ENCODE results near the gene TMX2.

TMX2 gene

DNA sequence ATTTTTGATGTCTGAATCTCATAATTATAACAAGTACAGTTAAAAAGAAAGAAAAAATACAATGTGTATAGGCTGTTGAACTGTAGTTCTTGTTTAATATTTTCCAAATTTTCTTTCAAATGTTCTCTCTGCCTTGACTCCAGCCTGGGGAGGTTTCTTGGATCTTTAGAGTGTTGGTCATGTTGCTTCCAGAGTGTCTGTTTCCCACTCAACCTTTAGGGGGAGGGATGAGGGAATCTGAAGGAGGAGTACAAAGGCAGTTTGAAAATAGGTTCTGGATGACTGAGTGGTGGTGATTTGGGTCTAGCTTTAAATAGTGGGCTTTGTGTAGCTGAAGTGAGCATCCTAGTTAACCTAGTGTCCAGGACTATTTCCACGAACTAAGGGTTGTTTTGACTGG lies 51.2 kb downstream of the TMX2 start:
- in situ Hi-C loops (cut with MboI; ENCODE audit: low sequenced_read_pairs) = no loop called here

DNA sequence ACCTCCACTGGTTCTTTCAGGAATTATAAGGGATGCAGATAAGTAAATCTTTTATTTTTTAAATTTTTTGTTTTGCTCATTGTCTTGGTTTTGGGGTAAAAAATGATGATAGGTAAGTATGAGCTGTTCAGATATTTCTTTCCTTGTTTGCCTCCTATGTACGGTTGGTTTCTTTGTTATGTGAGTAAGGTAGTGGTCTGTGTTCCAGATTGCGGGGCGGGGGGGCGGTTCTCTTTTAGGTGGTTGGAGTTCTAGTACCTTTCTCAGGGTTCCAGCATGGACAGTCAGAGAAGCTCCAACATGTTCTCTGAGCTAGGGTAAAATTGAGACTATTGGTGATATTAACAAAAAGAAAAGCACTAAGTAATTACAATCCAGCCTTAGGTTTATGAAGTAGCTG lies 51.6 kb downstream of the TMX2 start:
- in situ Hi-C loops (cut with MboI; ENCODE audit: low sequenced_read_pairs) = no loop called here

GRCh38 chr11:57764566-57764965 lies 52.2 kb downstream of the TMX2 start:
- in situ Hi-C loops (cut with MboI; ENCODE audit: low sequenced_read_pairs) = no loop called here

DNA sequence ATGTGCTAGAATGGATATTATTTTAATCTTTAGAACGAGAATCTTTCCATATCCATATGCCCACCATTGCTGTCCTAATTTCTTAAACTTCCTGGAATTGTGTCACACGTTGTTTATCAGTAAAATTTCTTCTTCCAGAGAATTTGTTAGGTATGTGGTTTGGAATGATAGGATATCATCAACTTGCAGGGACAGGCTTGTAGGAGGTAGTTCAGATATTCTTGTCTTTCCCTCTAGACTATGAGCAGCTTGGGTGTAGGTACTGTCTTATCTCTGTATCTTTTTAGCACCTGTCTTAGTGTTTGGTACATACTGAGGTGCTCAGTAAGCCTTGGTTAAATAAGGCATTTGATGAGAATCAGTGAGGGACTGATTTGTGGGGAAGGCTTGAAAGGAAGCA lies 52.6 kb downstream of the TMX2 start:
- in situ Hi-C loops (cut with MboI; ENCODE audit: low sequenced_read_pairs) = no loop called here

- in situ Hi-C loops (cut with MboI; ENCODE audit: low sequenced_read_pairs) = no loop called here
These were observed 58.4 kb downstream of the TMX2 start for GRCh38 chr11:57770793-57771192.

GRCh38 chr11:57771365-57771764 lies 59.0 kb downstream of the TMX2 start:
- in situ Hi-C loops (cut with MboI; ENCODE audit: low sequenced_read_pairs) = no loop called here

GRCh38 chr11:57772562-57772961 lies 60.2 kb downstream of the TMX2 start:
- in situ Hi-C loops (cut with MboI; ENCODE audit: low sequenced_read_pairs) = no loop called here

DNA sequence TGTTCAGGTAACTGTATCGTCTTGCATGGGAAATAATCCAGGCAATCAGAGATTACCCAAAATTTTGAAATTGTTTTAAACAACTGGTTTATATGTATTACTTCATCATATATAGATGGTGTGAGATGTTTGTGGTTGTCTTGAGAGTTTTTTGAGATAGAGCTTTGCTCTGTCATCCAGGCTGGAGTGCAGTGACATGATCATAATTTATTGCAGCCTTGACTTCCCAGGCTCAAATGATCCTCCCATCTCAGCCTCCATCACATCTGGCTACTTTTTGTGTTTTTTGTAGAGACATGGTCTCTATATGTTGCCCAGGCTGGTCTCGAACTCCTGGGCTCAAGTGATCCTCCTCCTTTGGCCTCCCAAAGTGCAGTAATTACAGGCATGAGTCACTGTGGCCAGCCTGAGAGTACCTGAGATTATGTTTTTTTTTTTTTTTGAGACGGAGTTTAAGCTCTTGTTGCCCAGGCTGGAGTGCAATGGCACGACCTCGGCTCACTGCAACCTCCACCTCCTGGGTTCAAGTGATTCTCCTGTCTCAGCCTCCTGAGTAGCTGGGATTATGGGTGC lies 60.7 kb downstream of the TMX2 start:
- in situ Hi-C loops (cut with MboI; ENCODE audit: low sequenced_read_pairs) = no loop called here

DNA sequence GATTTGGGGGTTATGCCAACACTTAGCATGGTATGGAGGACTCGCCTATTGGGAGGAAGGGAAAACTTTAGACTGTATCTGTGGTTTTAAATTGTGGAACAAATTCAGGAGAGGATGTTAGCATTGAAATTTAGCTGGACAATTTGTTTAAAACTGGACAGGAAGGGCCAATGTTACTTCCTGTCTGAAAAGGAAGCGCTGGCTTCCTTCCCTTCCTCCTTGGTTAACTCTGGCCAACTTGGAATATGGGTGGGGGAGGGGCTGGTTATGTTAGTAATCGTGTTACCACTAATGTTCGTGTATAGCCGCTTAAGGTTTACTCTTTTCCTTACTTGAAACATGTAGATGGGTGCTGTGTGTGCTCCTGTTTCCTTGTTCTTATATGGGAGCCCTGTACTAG lies 63.1 kb downstream of the TMX2 start:
- in situ Hi-C loops (cut with MboI; ENCODE audit: low sequenced_read_pairs) = loop anchor here (25.0 kb wide), 2 partner anchors 213 to 313 kb away; partner anchors contain the start of genes RTN4RL2 and UBE2L6

- in situ Hi-C loops (cut with MboI; ENCODE audit: low sequenced_read_pairs) = loop anchor here (25.0 kb wide), 2 partner anchors 214 to 314 kb away; partner anchors contain the start of genes RTN4RL2 and UBE2L6
These were observed 63.7 kb downstream of the TMX2 start for GRCh38 chr11:57776031-57776521.

GRCh38 chr11:57776577-57777210 lies 64.3 kb downstream of the TMX2 start:
- in situ Hi-C loops (cut with MboI; ENCODE audit: low sequenced_read_pairs) = loop anchor here (25.0 kb wide), 2 partner anchors 214 to 314 kb away; partner anchors contain the start of genes RTN4RL2 and UBE2L6

GRCh38 chr11:57777969-57778317 lies 65.5 kb downstream of the TMX2 start:
- in situ Hi-C loops (cut with MboI; ENCODE audit: low sequenced_read_pairs) = loop anchor here (25.0 kb wide), 2 partner anchors 216 to 316 kb away; partner anchors contain the start of genes RTN4RL2 and UBE2L6

GRCh38 chr11:57778318-57779037 lies 66.1 kb downstream of the TMX2 start:
- in situ Hi-C loops (cut with MboI; ENCODE audit: low sequenced_read_pairs) = loop anchor here (25.0 kb wide), 2 partner anchors 216 to 316 kb away; partner anchors contain the start of genes RTN4RL2 and UBE2L6

DNA sequence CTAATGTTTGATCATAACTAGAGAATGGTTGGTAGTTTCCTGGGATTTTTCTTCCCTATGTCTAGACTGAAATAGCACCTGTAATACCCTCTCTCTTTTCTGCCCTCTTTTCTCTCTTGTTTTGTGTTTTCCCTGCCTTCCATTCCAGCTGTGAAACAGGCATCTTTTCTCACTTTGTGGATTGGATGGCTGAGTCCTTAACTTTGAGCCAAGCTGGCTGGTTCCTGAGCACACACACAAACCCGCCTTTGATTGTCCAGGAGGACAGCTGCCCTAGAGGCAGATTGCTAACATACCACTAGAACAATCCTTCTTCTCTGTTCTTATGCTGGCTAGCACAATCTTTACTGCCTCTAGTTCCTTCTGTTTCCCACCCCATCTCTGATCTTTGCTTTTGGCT lies 66.9 kb downstream of the TMX2 start:
- in situ Hi-C loops (cut with MboI; ENCODE audit: low sequenced_read_pairs) = loop anchor here (25.0 kb wide), 2 partner anchors 217 to 317 kb away; partner anchors contain the start of genes RTN4RL2 and UBE2L6

- in situ Hi-C loops (cut with MboI; ENCODE audit: low sequenced_read_pairs) = loop anchor here (25.0 kb wide), 2 partner anchors 219 to 319 kb away; partner anchors contain the start of genes RTN4RL2 and UBE2L6
These were observed 69.1 kb downstream of the TMX2 start for GRCh38 chr11:57781529-57781943.

DNA sequence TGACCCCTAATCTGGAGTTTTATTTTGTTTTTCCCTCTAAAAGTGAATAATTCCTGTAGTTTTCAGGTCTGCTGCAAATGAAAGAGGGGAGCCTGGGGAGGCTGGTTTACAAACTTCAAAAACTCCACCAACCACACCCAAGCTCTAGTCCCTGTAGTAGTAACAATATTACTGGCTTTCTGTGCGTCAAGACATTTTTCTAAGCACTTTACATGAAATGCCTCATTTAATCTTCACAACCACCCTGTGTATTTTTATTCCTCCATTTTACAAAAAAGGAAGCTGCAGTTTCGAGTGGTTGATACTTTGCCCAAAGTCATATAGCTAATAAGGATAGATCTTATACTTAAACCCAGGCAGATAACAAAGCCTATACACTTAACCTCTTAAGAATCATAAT lies 72.7 kb downstream of the TMX2 start:
- in situ Hi-C loops (cut with MboI; ENCODE audit: low sequenced_read_pairs) = loop anchor here (25.0 kb wide), 2 partner anchors 223 to 323 kb away; partner anchors contain the start of genes RTN4RL2 and UBE2L6

GRCh38 chr11:57786436-57786835 lies 74.0 kb downstream of the TMX2 start:
- in situ Hi-C loops (cut with MboI; ENCODE audit: low sequenced_read_pairs) = loop anchor here (25.0 kb wide), 2 partner anchors 224 to 324 kb away; partner anchors contain the start of genes RTN4RL2 and UBE2L6

GRCh38 chr11:57787006-57787604 lies 74.7 kb downstream of the TMX2 start:
- in situ Hi-C loops (cut with MboI; ENCODE audit: low sequenced_read_pairs) = loop anchor here (25.0 kb wide), 2 partner anchors 225 to 325 kb away; partner anchors contain the start of genes RTN4RL2 and UBE2L6

DNA sequence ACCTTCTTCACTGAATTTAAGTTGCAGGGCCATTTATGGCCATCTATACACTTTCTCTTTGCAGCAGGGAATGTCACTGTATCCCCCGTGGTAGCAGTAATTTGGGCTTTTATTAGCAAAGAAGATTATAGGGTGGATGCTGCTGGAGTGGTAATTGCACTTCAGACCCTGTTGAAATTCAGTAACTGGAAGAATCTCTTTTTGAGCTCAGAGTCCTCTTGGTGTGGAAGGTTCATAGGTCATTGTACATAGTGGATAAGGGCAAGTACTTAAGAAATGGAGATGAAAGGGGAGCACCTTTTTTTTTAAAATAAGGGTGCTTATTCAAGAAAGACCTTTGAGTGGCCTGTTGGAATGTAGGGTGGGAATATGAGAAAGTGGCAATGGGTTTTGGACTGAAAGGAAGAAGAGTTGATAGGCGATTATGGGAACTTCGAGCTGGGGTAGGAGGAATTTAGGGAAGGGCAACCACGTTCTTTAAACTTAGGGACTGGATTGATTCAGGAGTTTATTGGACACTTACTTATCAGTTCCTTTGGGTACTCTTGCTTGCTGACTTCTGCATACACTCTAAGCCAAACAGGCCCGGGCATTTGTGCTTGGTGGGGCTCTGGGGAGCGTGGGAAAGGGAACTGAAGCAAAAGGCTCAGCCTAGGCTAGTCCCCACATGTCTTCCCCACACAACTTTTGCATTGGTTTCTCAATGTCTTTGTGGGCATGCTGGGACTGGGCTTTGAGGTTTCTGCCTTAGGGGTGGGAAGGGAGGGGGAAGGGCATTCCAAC lies 75.7 kb downstream of the TMX2 start:
- in situ Hi-C loops (cut with MboI; ENCODE audit: low sequenced_read_pairs) = loop anchor here (25.0 kb wide), 2 partner anchors 226 to 326 kb away; partner anchors contain the start of genes RTN4RL2 and UBE2L6

DNA sequence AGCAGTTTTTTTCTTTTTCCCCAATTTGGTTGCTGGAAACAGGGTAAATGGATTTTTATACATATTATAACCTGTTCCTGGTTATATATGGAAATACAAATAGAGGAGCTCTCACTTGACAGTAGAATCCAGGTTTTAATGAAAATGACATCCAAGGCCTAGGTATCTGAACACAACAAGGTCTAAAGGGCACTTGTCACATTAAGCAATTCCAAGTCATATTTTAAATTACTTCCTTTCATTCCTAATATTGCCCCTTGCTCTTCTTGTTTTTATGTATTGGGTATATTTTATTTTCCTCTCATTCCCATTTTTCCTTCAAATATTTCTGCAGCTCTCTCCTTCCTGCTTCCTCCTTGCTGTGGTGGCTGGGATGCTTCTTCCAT lies 76.3 kb downstream of the TMX2 start:
- in situ Hi-C loops (cut with MboI; ENCODE audit: low sequenced_read_pairs) = loop anchor here (25.0 kb wide), 2 partner anchors 226 to 326 kb away; partner anchors contain the start of genes RTN4RL2 and UBE2L6
